DND-41 (cell line): Measurements from ENCODE around the gene CASP9.

Experiments used
- EZH2 ChIP-seq: IDR thresholded peaks from 3 replicates; pipeline ENCODE4 v1.6.1; 2012; ENCODE audit warnings: borderline replicate concordance, low read depth, mild to moderate bottlenecking, moderate library complexity, low read length, inconsistent platforms; ENCODE audit not compliant: severe bottlenecking
- TF ChIP-seq, protein P1 (sequence below): IDR thresholded peaks from 2 replicates; pipeline ENCODE4 v1.5.1; 2012; ENCODE audit warnings: borderline replicate concordance, low read length, moderate library complexity, mild to moderate bottlenecking; ENCODE audit not compliant: poor library complexity, severe bottlenecking; ENCODE audit errors: extremely low read depth

- TF ChIP-seq, protein P1, sequence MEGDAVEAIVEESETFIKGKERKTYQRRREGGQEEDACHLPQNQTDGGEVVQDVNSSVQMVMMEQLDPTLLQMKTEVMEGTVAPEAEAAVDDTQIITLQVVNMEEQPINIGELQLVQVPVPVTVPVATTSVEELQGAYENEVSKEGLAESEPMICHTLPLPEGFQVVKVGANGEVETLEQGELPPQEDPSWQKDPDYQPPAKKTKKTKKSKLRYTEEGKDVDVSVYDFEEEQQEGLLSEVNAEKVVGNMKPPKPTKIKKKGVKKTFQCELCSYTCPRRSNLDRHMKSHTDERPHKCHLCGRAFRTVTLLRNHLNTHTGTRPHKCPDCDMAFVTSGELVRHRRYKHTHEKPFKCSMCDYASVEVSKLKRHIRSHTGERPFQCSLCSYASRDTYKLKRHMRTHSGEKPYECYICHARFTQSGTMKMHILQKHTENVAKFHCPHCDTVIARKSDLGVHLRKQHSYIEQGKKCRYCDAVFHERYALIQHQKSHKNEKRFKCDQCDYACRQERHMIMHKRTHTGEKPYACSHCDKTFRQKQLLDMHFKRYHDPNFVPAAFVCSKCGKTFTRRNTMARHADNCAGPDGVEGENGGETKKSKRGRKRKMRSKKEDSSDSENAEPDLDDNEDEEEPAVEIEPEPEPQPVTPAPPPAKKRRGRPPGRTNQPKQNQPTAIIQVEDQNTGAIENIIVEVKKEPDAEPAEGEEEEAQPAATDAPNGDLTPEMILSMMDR: no peak
- no peak for TF ChIP-seq EZH2
Observed at GRCh38 chr1:15449567-15449966, 74.4 kb downstream of the CASP9 start.
